ENCODE results near the gene ROBO4.

Gene ROBO4

GRCh38 chr11:124869856-124870387, 27.7 kb downstream of the ROBO4 start:
- no peak for DNase-seq

GRCh38 chr11:124869331-124869730, 28.3 kb downstream of the ROBO4 start:
- DNase-seq: no peak

DNA sequence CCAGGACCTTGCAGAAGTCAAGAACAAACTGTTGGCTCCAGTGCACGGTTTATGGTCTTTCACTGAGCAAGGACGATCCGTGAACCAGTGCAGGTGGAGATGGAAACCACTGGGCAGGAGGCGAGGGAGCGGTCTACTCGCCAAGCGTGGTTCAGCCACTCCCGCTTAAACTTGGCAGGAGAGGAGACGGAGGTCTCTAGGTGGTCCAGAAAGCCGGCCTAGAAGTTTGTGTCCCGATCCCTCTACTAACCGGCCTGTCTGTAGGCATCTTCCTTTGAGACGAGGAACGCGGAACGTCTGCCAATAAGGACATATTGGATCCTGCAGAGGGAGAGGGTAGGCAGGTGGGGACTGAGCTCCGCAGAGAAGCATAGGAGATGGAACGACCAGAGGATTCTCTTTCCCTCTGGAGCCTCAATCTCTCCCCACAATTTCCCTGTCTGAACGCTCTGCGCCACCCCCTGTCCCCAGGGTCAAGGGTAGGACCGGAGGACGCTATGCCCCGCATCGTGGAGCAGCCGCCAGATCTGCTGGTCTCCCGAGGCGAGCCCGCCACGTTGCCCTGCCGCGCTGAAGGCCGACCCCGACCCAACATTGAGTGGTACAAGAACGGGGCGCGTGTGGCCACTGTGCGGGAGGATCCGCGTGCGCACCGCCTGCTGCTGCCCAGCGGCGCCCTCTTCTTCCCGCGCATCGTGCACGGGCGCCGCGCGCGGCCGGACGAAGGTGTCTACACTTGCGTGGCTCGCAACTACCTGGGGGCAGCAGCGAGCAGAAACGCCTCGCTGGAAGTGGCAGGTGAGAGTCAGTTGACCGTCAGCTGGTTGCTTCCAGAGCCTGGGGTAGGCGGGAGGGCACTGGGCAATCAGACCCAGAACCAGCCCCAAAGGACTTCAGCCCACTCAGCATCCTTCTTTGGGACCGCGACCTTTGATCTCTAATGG, 29.1 kb downstream of the ROBO4 start:
- no peak for DNase-seq

- no peak for DNase-seq
Observed at GRCh38 chr11:124867700-124868099, 30.0 kb downstream of the ROBO4 start.

DNA sequence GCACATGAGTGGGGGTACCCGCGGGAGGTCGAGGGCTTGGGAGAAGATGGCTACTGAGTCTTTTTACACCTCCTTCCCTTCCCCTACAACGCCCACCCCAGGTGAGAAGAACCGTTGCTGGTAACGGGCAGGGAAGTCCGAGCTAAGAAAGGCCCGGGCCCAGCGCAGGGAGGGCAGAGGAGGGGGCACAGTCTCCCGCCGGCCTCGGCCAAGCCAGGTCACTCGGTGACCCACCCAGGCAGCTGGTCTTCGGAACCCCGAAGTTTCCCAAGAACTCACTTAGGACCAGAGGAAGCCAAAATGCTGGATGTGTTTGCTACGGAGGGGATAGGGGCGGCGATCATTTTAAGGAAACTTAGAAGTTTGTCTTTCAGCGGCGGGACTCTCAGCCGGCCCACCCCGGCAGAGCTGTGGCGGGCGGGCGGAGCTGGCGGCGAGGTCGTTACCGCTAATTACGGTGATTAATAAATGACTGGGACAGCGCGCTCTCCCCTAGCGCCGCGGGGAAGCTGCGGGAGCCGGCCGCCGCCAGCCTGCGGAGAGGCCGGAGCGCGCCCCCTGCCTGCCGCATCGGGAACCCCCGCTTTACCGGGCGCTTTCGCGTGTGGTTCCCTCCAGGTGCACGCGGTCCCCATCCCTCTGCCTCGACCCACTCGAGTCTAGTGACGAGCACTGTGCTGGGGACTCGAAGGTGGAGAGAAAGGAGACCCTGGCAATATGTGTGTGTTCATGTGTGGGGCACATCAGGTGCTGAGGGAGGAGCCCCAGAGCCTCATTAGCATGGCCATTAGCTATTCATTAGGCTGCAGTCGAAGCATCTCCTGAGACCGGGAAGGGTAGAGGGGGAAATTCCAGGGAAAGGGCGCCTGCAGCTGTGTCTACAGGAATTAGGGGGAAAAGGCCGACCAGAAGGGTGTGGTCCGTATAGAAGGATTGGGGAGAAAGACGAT, 31.5 kb downstream of the ROBO4 start:
- no peak for DNase-seq

GRCh38 chr11:124865181-124865901, 32.3 kb downstream of the ROBO4 start, which contains the start of gene ROBO3:
Gene ROBO3, plus strand, starts transcription at chr11:124865432. Its CDS starts 146 bp downstream, at chr11:124865578.
- no peak for DNase-seq

- DNase-seq: no peak
Observed at GRCh38 chr11:124864892-124865180, 32.8 kb downstream of the ROBO4 start.

- DNase-seq: no peak
Observed at GRCh38 chr11:124864176-124864891, 33.3 kb downstream of the ROBO4 start.

GRCh38 chr11:124863826-124864165, 33.9 kb downstream of the ROBO4 start:
- DNase-seq: no peak

GRCh38 chr11:124863137-124863825, 34.4 kb downstream of the ROBO4 start:
- DNase-seq: no peak

GRCh38 chr11:124861670-124862069, 36.0 kb downstream of the ROBO4 start:
- no peak for DNase-seq

DNA sequence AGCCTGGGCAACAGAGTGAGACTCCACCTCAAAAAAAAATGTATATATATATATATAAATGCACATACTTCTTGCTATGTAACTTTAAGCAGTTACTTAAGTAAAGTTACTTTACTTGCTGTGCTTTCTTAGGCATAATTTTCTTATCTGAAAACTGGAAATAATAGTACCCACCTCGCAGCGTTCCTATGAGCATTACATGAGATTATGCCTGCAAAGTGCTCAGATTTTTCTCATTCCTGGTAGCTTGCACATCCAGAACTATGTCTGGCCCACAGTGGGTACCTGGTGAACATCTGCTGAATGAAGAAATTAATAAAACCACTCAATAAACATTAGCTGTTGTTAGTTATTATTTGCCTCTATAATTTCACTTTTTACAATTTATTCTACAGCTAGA, 38.5 kb downstream of the ROBO4 start:
- DNase-seq: no peak

DNA sequence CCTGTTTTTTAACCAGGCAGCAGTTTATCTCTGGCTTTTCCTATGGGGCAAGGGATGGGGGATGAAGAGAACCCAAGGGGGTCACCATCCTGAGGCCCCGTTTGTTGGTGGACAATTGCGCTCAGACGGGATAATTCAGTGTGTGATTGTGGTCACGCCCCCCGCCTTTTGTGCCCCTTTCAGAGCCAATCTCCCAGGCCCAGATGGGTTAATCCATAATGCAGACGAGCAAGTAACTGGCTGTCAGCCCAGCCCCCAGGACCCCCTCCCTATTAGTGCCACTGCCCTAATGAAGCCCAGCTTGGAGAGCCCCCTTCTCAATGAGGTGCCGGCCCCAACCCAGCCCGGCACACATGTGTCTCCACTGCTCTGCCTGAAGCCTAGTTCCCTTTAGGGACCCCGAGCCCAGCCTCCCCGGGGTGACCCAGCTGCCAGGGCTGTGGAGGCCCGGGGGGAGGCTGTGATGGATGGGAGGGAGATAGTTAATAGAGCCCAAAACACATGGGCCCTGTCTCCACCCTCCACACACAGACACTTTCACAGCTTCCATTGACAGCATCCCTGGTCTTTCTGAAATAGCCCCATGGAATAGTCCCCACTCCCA, 51.5 kb downstream of the ROBO4 start:
- no peak for DNase-seq

GRCh38 chr11:124844664-124845079, 53.0 kb downstream of the ROBO4 start:
- no peak for DNase-seq

DNA sequence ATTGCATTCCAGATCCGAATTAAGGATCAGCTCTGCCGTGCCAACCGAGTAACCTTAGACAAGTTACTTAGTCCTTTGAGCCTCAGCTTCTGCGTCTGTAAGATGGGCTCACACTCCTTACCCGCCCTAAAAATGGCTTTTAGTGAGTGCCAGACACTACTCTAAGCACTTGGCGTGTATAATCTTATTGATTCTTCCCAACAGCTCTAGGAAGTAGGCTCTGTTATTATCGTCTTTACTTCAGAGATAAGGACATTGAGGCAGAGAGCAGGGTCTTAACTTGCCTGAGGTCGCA, 54.1 kb downstream of the ROBO4 start:
- no peak for DNase-seq

- no peak for DNase-seq
Observed at GRCh38 chr11:124842305-124842704, 55.4 kb downstream of the ROBO4 start.

DNA sequence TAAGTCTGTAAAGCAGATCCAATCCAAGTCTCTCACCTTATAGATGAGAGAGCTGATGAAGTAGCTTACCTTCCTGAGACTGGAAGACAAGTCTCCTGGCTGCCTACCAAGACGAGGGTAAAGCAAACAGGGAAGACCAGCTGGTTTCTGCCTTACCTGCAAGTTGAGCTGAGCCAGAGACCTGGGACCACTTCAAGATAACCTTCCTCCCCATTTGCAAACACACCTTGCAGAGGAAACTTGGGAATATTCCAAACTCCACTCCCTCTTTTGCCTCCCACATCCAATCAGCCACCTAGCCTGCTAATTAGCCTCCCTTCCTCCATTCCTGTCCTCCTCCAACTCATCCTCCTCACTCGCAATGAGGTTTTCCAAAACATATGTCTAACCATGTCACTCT, 55.8 kb downstream of the ROBO4 start:
- no peak for DNase-seq

- no peak for DNase-seq
Observed at GRCh38 chr11:124841201-124841600, 56.5 kb downstream of the ROBO4 start.

DNA sequence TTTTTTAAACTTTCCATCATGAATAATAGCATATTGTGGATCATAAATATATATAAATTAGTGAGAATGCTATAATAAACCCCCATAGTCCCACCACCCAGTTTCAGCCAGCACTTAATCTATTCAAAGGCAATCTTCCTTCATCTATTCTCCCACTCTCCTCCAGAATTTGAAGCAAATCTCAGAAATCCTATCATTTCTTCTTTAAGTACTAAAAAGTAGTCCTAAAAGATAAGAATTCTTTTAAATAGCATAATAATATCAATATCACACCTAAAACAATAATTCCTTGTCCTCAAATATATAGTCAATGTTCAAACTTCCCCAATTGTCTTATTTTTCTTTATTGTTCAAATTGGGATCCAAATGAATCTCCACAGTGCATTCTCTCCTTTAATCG, 57.0 kb downstream of the ROBO4 start:
- DNase-seq: no peak

DNA sequence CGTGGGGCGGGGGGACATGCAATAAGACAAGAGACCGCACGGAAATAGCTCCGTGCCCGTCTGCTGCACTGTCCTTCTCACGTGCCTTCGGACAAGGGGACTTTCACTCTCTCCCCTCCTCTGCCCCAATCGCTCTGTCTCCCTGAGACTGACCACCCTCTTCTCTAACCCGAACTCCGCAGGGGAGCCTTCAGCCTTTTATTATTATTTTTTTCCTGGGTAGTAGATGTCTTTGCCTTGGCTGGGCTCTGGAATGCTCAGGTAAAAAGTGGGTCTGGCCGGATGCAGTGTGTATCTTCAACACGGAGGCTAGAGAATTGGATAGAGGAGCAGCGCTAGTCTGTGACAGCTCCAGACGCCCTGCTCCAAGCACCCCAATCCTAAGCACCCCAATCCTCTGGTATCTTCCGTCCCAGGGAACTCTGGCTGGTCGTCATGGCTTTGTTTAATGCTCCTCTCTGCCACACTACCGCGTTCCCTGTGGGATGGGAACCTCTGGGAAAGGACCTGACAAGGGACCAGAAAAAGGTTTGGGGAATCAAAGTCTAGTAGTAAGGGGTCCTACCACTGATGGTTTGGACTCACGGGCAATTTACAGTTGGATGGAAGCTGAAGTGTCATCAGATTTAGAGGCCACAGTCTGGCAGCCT, 57.6 kb downstream of the ROBO4 start:
- DNase-seq: no peak
